Measurements from ENCODE around the gene SNX3. TPM values are rescaled to one million over a fixed set of nuclear protein-coding genes. Genes with fewer than 3 reads are reported as not detected.

SNX3 gene
- total RNA-seq, 1 experiment from 2014 or later = 80.7 TPM

GRCh38 chr6:108175592-108176279 is 85.1 kb downstream of the SNX3 start:
- peaks cover 4 to 17% of the 10 kb centered on the region in 2 experiments; a peak in 2 of 5 replicates for H3K9me3 Mint-ChIP-seq
- no peaks in the 10 kb centered on the region for H4K20me1 ChIP-seq (ENCODE audit: control insufficient read depth, insufficient read depth, insufficient read length)
- H3K14ac ChIP-seq (ENCODE audit: insufficient read depth, low read length) = no peak overlapping the region
- H3K27ac Mint-ChIP-seq = no peak overlapping the region
- no peak overlapping the region for H3K23ac ChIP-seq (ENCODE audit: insufficient read length, low read depth, low read length)
- H3K9me3 ChIP-seq (ENCODE audit: control insufficient read depth, low read depth, low read length) = no peaks in the 10 kb centered on the region
- no peaks in the 10 kb centered on the region for H3K79me1 ChIP-seq (ENCODE audit: insufficient read depth, low read depth, low read length, poor library complexity, severe bottlenecking)
- H2AK5ac ChIP-seq (ENCODE audit: insufficient read length, low read length) = no peak overlapping the region
- no peak overlapping the region for H3K56ac ChIP-seq (ENCODE audit: insufficient read length, low read depth, low read length)
- DNase-seq = peak; percentile 61
- H3K23me2 ChIP-seq (ENCODE audit: insufficient read length, low read depth, low read length, poor library complexity, severe bottlenecking) = peaks cover 9% of the 10 kb centered on the region
- H3K4me3 Mint-ChIP-seq = peak overlapping the region; percentile 49 to 82
- no peak overlapping the region for H4K5ac ChIP-seq (ENCODE audit: insufficient read length, low read depth, low read length)
- H3K4me1 ChIP-seq (ENCODE audit: insufficient read depth, low read length) = no peaks in the 10 kb centered on the region
- no peaks in the 10 kb centered on the region for H3K79me2 ChIP-seq (ENCODE audit: insufficient read depth, low read length)
- no peak overlapping the region for H2BK15ac ChIP-seq (ENCODE audit: low read depth, low read length)
- no peak overlapping the region for H3K9ac ChIP-seq (ENCODE audit: extremely low read depth, insufficient read length, low read length)
- no peak overlapping the region for H4K8ac ChIP-seq (replicated peaks; ENCODE audit: insufficient read length, low read depth, low read length)
- peaks cover 70% of the 10 kb centered on the region for H3K27me3 ChIP-seq (ENCODE audit: insufficient read depth, low read length)
- no peak overlapping the region for H3T11ph ChIP-seq (ENCODE audit: low read length)
- WGBS (ENCODE audit: extremely low coverage, insufficient read length, low lambda C conversion rate) = no CpG with 5 or more reads among the region's 38 CpGs
- H2BK5ac ChIP-seq (ENCODE audit: insufficient read length, low read length) = no peak overlapping the region
- H4K91ac ChIP-seq (ENCODE audit: insufficient read length, low read depth, low read length) = no peak overlapping the region
- H2BK12ac ChIP-seq (ENCODE audit: insufficient read length, low read depth, low read length) = no peak overlapping the region
- no peak overlapping the region for H2BK20ac ChIP-seq (ENCODE audit: low read depth, low read length, poor library complexity, severe bottlenecking)
- H3K4ac ChIP-seq (ENCODE audit: low read depth, low read length) = no peak overlapping the region
- H3K36me3 Mint-ChIP-seq (ENCODE audit: insufficient read depth in 1 of 3, low read depth in 3 of 3) = no peaks in the 10 kb centered on the region
- H2AFZ ChIP-seq (ENCODE audit: low read length) = no peak overlapping the region
- no peak overlapping the region for H3K18ac ChIP-seq (ENCODE audit: insufficient read length, low read depth, low read length)
- H2BK120ac ChIP-seq (ENCODE audit: low read depth, low read length, poor library complexity, severe bottlenecking) = no peak overlapping the region
- TF ChIP-seq CTCF (conservative IDR thresholded peaks at IDR 0.05) = peak; percentile 65
- H3K27ac ChIP-seq (ENCODE audit: insufficient read length, low read depth, low read length) = no peak overlapping the region
- peaks cover 32 to 58% of the 10 kb centered on the region in 2 experiments for H3K4me1 Mint-ChIP-seq
- H3K27me3 Mint-ChIP-seq (ENCODE audit: low read depth) = peaks cover 96% of the 10 kb centered on the region
- H3K4me2 ChIP-seq (ENCODE audit: insufficient read depth, insufficient read length, low read length) = peak overlapping the region; percentile 50

All from H9 (cell line).